IMR-90 (cell line): ENCODE results near the gene LAMA2. TPM values are rescaled to one million over a fixed set of nuclear protein-coding genes. Genes with fewer than 3 reads are reported as not detected.

Source experiments
- ATAC-seq: fragments of 200-7000 bp; cut with Tn5 transposase; 2 replicates; pipeline ENCODE4 v1.9.1; 2020; ENCODE audit warnings: low read depth, mild to moderate bottlenecking, moderate library complexity
- BruUV-seq: library from RNA; stranded (reverse); fragments of 400-500 nt; replicated peaks from 2 replicates; lab custom pipeline; 2021; lab: Mats Ljungman, UMichigan
- CTCF ChIA-PET: fragments of 300-600 bp; formaldehyde crosslinking; extraction: SDS; loops from one replicate; lab custom pipeline; 2021; ENCODE audit warnings: antibody characterized with exemption; lab: Yijun Ruan, JAX
- POLR2A ChIA-PET: fragments of 300-600 bp; sonication (Branson Sonifier 250); formaldehyde crosslinking; loops from one replicate; lab custom pipeline; 2022; ENCODE audit warnings: antibody characterized with exemption; ENCODE audit not compliant: unreplicated experiment; lab: Charles Lee
- DNase-seq: peaks from one replicate; pipeline ENCODE4 v3.0.0; 2013
- H2AFZ ChIP-seq: replicated peaks from 2 replicates; pipeline ENCODE3; 2013; ENCODE audit warnings: low read length, mild to moderate bottlenecking; ENCODE audit not compliant: poor library complexity
- H2AK5ac ChIP-seq: 2 replicates; pipeline ENCODE4 v1.6.1; 2013; ENCODE audit warnings: low read depth, low read length, inconsistent platforms
- H2AK9ac ChIP-seq: replicated peaks from 2 replicates; pipeline ENCODE3; 2013; ENCODE audit warnings: mild to moderate bottlenecking, low read depth, low read length, moderate library complexity; ENCODE audit not compliant: poor library complexity
- H2BK120ac ChIP-seq: 2 replicates; pipeline ENCODE4 v1.6.1; 2013; ENCODE audit warnings: low read depth, low read length, inconsistent platforms
- H2BK15ac ChIP-seq: 3 replicates; pipeline ENCODE4 v1.6.1; 2013; ENCODE audit warnings: low read depth, low read length, inconsistent platforms
- H2BK20ac ChIP-seq: 2 replicates; pipeline ENCODE4 v1.6.1; 2013; ENCODE audit warnings: low read depth, mild to moderate bottlenecking, inconsistent platforms, low read length, moderate library complexity
- H2BK5ac ChIP-seq: 2 replicates; pipeline ENCODE4 v1.6.1; 2013; ENCODE audit warnings: mild to moderate bottlenecking, low read depth, low read length, inconsistent platforms; ENCODE audit not compliant: poor library complexity, severe bottlenecking
- H3K14ac ChIP-seq: replicated peaks from 2 replicates; pipeline ENCODE4 v1.6.1; 2013; ENCODE audit warnings: low read depth, low read length, inconsistent platforms
- H3K18ac ChIP-seq: 2 replicates; pipeline ENCODE4 v1.6.1; 2013; ENCODE audit warnings: low read depth, low read length, control low read depth
- H3K23ac ChIP-seq: 2 replicates; pipeline ENCODE4 v1.6.1; 2013; ENCODE audit warnings: low read depth, low read length, inconsistent platforms
- H3K27ac ChIP-seq: 2 replicates; pipeline ENCODE4 v1.5.1; 2013; ENCODE audit warnings: mild to moderate bottlenecking, control low read depth, low read length; ENCODE audit not compliant: insufficient read depth
- H3K27me3 ChIP-seq: 2 replicates; pipeline ENCODE4 v1.6.1; 2013; ENCODE audit warnings: low read length; ENCODE audit not compliant: control insufficient read depth, insufficient read depth
- H3K36me3 ChIP-seq: 2 replicates; pipeline ENCODE4 v1.6.1; 2013; ENCODE audit warnings: low read length, mixed read lengths; ENCODE audit not compliant: control insufficient read depth, insufficient read depth
- H3K4ac ChIP-seq: 2 replicates; pipeline ENCODE4 v1.6.1; 2013; ENCODE audit warnings: low read depth, low read length, inconsistent platforms
- H3K4me1 ChIP-seq: 2 replicates; pipeline ENCODE4 v1.6.1; 2013; ENCODE audit warnings: low read length, mixed read lengths; ENCODE audit not compliant: control insufficient read depth, insufficient read depth
- H3K4me2 ChIP-seq: 2 replicates; pipeline ENCODE4 v1.6.1; 2013; ENCODE audit warnings: low read depth, mild to moderate bottlenecking, control low read depth, low read length, moderate library complexity
- H3K4me3 ChIP-seq: 2 replicates; pipeline ENCODE4 v1.5.1; 2013; ENCODE audit warnings: low read depth, mild to moderate bottlenecking, control low read depth, low read length, moderate library complexity; ENCODE audit not compliant: insufficient read depth
- H3K56ac ChIP-seq: 2 replicates; pipeline ENCODE4 v1.6.1; 2013; ENCODE audit warnings: low read length, inconsistent platforms; ENCODE audit not compliant: insufficient read depth; ENCODE audit errors: extremely low read depth
- H3K79me1 ChIP-seq, 2 experiments: 2 replicates each; pipeline ENCODE4 v1.6.1; 2013; ENCODE audit warnings: low read length in 2 of 2, inconsistent platforms in 1 of 2, low read depth in 1 of 2
- H3K9ac ChIP-seq: 2 replicates; pipeline ENCODE4 v1.6.1; 2013; ENCODE audit warnings: low read depth, low read length, control low read depth
- H3K9me1 ChIP-seq: 2 replicates; pipeline ENCODE4 v1.6.1; 2013; ENCODE audit warnings: low read length, inconsistent platforms; ENCODE audit not compliant: insufficient read depth
- H3K9me3 ChIP-seq: 2 replicates; pipeline ENCODE4 v1.6.1; 2013; ENCODE audit warnings: low read length; ENCODE audit not compliant: control insufficient read depth, insufficient read depth
- H4K20me1 ChIP-seq: 2 replicates; pipeline ENCODE4 v1.6.1; 2013; ENCODE audit warnings: low read length, inconsistent platforms; ENCODE audit not compliant: insufficient read depth
- H4K5ac ChIP-seq: 2 replicates; pipeline ENCODE4 v1.6.1; 2013; ENCODE audit warnings: mild to moderate bottlenecking, low read depth, low read length, control low read depth
- H4K8ac ChIP-seq, 2 experiments: 2 replicates each; pipeline ENCODE4 v1.6.1; 2013; ENCODE audit warnings: low read depth in 2 of 2, low read length in 2 of 2, control low read depth in 1 of 2, inconsistent platforms in 1 of 2
- H4K91ac ChIP-seq: 2 replicates; pipeline ENCODE4 v1.6.1; 2013; ENCODE audit warnings: low read depth, low read length, inconsistent platforms; ENCODE audit not compliant: insufficient read depth
- BHLHE40 ChIP-seq: fragments of 150-350 bp; IDR thresholded peaks from 2 replicates; pipeline ENCODE4 v1.6.1; 2016; ENCODE audit warnings: mild to moderate bottlenecking, low read depth, low read length
- CEBPB ChIP-seq: IDR thresholded peaks from 2 replicates; pipeline ENCODE4 v1.6.1; 2012; ENCODE audit warnings: low read depth, low read length, improper control_type of control experiment
- CHD1 ChIP-seq: IDR thresholded peaks from 2 replicates; pipeline ENCODE4 v1.6.1; 2012; ENCODE audit warnings: low read depth, low read length, improper control_type of control experiment
- ELK1 ChIP-seq: fragments of 150-350 bp; IDR thresholded peaks from 2 replicates; pipeline ENCODE4 v1.6.1; 2016; ENCODE audit warnings: low read depth, mild to moderate bottlenecking, low read length, moderate library complexity, borderline replicate concordance
- FOS ChIP-seq: fragments of 150-350 bp; IDR thresholded peaks from 2 replicates; pipeline ENCODE4 v1.6.1; 2016; ENCODE audit warnings: low read depth, low read length
- MAFK ChIP-seq: IDR thresholded peaks from 2 replicates; pipeline ENCODE4 v1.6.1; 2012; ENCODE audit warnings: low read depth, low read length, improper control_type of control experiment
- MAZ ChIP-seq: IDR thresholded peaks from 2 replicates; pipeline ENCODE4 v1.6.1; 2012; ENCODE audit warnings: low read depth, mild to moderate bottlenecking, low read length, improper control_type of control experiment, moderate library complexity, borderline replicate concordance
- MXI1 ChIP-seq: IDR thresholded peaks from 2 replicates; pipeline ENCODE4 v1.6.1; 2012; ENCODE audit warnings: low read depth, mild to moderate bottlenecking, low read length, moderate library complexity, borderline replicate concordance
- NFE2L2 ChIP-seq: fragments of 150-350 bp; IDR thresholded peaks from 2 replicates; pipeline ENCODE4 v1.6.1; 2016; ENCODE audit warnings: low read depth, mild to moderate bottlenecking, low read length
- POLR2A ChIP-seq: IDR thresholded peaks from 2 replicates; pipeline ENCODE4 v1.6.1; 2012; ENCODE audit warnings: mild to moderate bottlenecking, low read depth, low read length
- RAD21 ChIP-seq: IDR thresholded peaks from 2 replicates; pipeline ENCODE4 v1.6.1; 2012; ENCODE audit warnings: low read length, improper control_type of control experiment
- RCOR1 ChIP-seq: IDR thresholded peaks from 2 replicates; pipeline ENCODE4 v1.6.1; 2012; ENCODE audit warnings: mild to moderate bottlenecking, low read length, improper control_type of control experiment; ENCODE audit not compliant: insufficient replicate concordance
- RFX5 ChIP-seq: IDR thresholded peaks from 2 replicates; pipeline ENCODE4 v1.8.0; 2012; ENCODE audit warnings: low read depth, mild to moderate bottlenecking, low read length, moderate library complexity
- SMC3 ChIP-seq: fragments of 150-350 bp; IDR thresholded peaks from 2 replicates; pipeline ENCODE4 v1.6.1; 2016; ENCODE audit warnings: low read depth, mild to moderate bottlenecking, antibody characterized with exemption, low read length, moderate library complexity
- USF2 ChIP-seq: fragments of 150-350 bp; IDR thresholded peaks from 2 replicates; pipeline ENCODE4 v1.6.1; 2017; ENCODE audit warnings: mild to moderate bottlenecking, antibody characterized with exemption, low read length, low read depth
- WGBS, 2 experiments: methylation state at CpG; one replicate each; pipeline versions ENCODE4 v1.1.5 to v1.1.7; 2013; ENCODE audit warnings: missing lambda C conversion rate in 2 of 2; ENCODE audit not compliant: insufficient read length in 1 of 2; ENCODE audit errors: extremely low coverage in 2 of 2; 5-methylcytosine and 5-hydroxymethylcytosine counted together
- dilution Hi-C: fragments of 300-500 bp; cut with HindIII; formaldehyde crosslinking; loops from one replicate; pipeline ENCODE4 v1.14.3; 2018; ENCODE audit warnings: low sequenced_read_pairs; ENCODE audit not compliant: unreplicated experiment
- in situ Hi-C: fragments of 300-500 bp; cut with MboI; formaldehyde crosslinking; loops from 3 replicates; pipeline ENCODE4 v1.14.3; 2019; ENCODE audit warnings: low sequenced_read_pairs, inconsistent platforms, mixed read lengths
- intact Hi-C: fragments of 100-400 bp; cut with micrococcal nuclease; formaldehyde crosslinking; loops from 2 replicates; pipeline ENCODE4 v1.10.0; 2022
- polyA plus RNA-seq, 3 experiments: library from polyadenylated mRNA; depleted of rRNA; stranded (reverse); fragments of >200 nt; gene quantifications; 2 replicates each; pipeline ENCODE4 v1.2.3, GENCODE V29; 2012; ENCODE audit warnings: low replicate concordance in 1 of 3
- total RNA-seq: library from RNA; depleted of rRNA; stranded (reverse); fragments of >200 nt; gene quantifications from 2 replicates; pipeline ENCODE4 v1.2.3, GENCODE V29; 2012
- TF ChIP-seq, protein P1 (sequence below): conservative IDR thresholded peaks from 2 replicates; pipeline ENCODE4 v1.5.1; 2012; ENCODE audit warnings: mild to moderate bottlenecking, low read depth, low read length, improper control_type of control experiment

Gene LAMA2
- total and polyA plus RNA-seq, 2 of the 4 experiments (the other 2 are of a cell fraction), result 9.9 to 13.3 TPM

- H2BK120ac ChIP-seq, result no peak overlapping the region
- H3K9ac ChIP-seq, result no peak overlapping the region
- no peak overlapping the region for H2BK5ac ChIP-seq
- H3K9me3 ChIP-seq, result no peaks in the 10 kb centered on the region
- TF ChIP-seq RAD21 (no peak), ELK1 (no peak), MAZ (no peak), RFX5 (no peak), POLR2A (no peak), CEBPB (no peak), USF2 (no peak), MXI1 (no peak), CHD1 (no peak), NFE2L2 (no peak), SMC3 (no peak), FOS (no peak), BHLHE40 (no peak), RCOR1 (no peak), MAFK (no peak)
- TF ChIP-seq, protein P1, sequence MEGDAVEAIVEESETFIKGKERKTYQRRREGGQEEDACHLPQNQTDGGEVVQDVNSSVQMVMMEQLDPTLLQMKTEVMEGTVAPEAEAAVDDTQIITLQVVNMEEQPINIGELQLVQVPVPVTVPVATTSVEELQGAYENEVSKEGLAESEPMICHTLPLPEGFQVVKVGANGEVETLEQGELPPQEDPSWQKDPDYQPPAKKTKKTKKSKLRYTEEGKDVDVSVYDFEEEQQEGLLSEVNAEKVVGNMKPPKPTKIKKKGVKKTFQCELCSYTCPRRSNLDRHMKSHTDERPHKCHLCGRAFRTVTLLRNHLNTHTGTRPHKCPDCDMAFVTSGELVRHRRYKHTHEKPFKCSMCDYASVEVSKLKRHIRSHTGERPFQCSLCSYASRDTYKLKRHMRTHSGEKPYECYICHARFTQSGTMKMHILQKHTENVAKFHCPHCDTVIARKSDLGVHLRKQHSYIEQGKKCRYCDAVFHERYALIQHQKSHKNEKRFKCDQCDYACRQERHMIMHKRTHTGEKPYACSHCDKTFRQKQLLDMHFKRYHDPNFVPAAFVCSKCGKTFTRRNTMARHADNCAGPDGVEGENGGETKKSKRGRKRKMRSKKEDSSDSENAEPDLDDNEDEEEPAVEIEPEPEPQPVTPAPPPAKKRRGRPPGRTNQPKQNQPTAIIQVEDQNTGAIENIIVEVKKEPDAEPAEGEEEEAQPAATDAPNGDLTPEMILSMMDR, result no peak
- H2BK20ac ChIP-seq, result no peak overlapping the region
- H3K9me1 ChIP-seq, result no peaks in the 10 kb centered on the region; the same call in 1 of the 2 replicates
- H2BK15ac ChIP-seq, result no peak overlapping the region
- H4K91ac ChIP-seq, result no peak overlapping the region
- H4K20me1 ChIP-seq, result no peaks in the 10 kb centered on the region
- POLR2A ChIA-PET, result no interaction called here
- no peak overlapping the region for H2AK5ac ChIP-seq
- no TSS peak for BruUV-seq
- WGBS, 2 experiments, result no CpG with 5 or more reads among the region's 4 CpGs
- no peak overlapping the region for H3K23ac ChIP-seq
- peaks cover 2% of the 10 kb centered on the region for H3K4me1 ChIP-seq
- H3K27ac ChIP-seq, result no peak overlapping the region
- H3K14ac ChIP-seq, result no peak overlapping the region
- no peak overlapping the region for H4K5ac ChIP-seq
- H3K4me3 ChIP-seq, result no peak overlapping the region
- dilution Hi-C loops, result no loop called here
- no peak overlapping the region for H4K8ac ChIP-seq
- no peak for ATAC-seq
- H3K4me2 ChIP-seq, result no peak overlapping the region
- H3K27me3 ChIP-seq, result peaks cover 5% of the 10 kb centered on the region
- no peak overlapping the region for H2AK9ac ChIP-seq
- H3K56ac ChIP-seq, result no peak overlapping the region
- intact Hi-C loops, result no loop called here
- in situ Hi-C loops, result no loop called here
- H3K18ac ChIP-seq, result no peak overlapping the region
- CTCF ChIA-PET, result no interaction called here
- H3K4ac ChIP-seq, result no peak overlapping the region
- no peak overlapping the region for H2AFZ ChIP-seq
- H3K36me3 ChIP-seq, result no peaks in the 10 kb centered on the region
- no peak for DNase-seq
- no peaks in the 10 kb centered on the region for H3K79me1 ChIP-seq
Measured at GRCh38 chr6:129210684-129211083, 327.7 kb downstream of the LAMA2 start.
